Liver (tissue), 3 donors: ENCODE measurements around the gene PRKACA.

Experiments used
- CTCF ChIP-seq: fragments of 150-350 bp; IDR thresholded peaks from 2 replicates; pipeline ENCODE4 v1.5.1; 2017; ENCODE audit warnings: improper control_type of control experiment, low read depth, low read length; ENCODE audit not compliant: missing input control
- EGR1 ChIP-seq, 2 donors: IDR thresholded peaks; 2 replicates each; pipeline ENCODE4 v1.6.1; 2016 to 2018; ENCODE audit warnings: antibody characterized with exemption in 2 of 2, low read depth in 2 of 2
- HNF4A ChIP-seq, 2 donors: conservative IDR thresholded peaks; 2 replicates each; pipeline ENCODE4 v1.6.1; 2016; ENCODE audit warnings: antibody characterized with exemption in 2 of 2, mild to moderate bottlenecking in 2 of 2
- MAX ChIP-seq: IDR thresholded peaks from 2 replicates; pipeline ENCODE4 v1.6.1; 2016; ENCODE audit warnings: antibody characterized with exemption
- REST ChIP-seq: IDR thresholded peaks from 2 replicates; pipeline ENCODE4 v1.6.1; 2016; ENCODE audit warnings: antibody characterized with exemption, mild to moderate bottlenecking
- RXRA ChIP-seq, 2 donors: IDR thresholded peaks; 2 replicates each; pipeline ENCODE4 v1.6.1; 2017 to 2018; ENCODE audit warnings: antibody characterized with exemption in 2 of 2, mild to moderate bottlenecking in 1 of 2
- SP1 ChIP-seq: IDR thresholded peaks from 2 replicates; pipeline ENCODE4 v1.6.1; 2018; ENCODE audit warnings: antibody characterized with exemption, mild to moderate bottlenecking
- TAF1 ChIP-seq: conservative IDR thresholded peaks from 2 replicates; pipeline ENCODE4 v1.6.1; 2016; ENCODE audit warnings: antibody characterized with exemption, mild to moderate bottlenecking
- YY1 ChIP-seq: IDR thresholded peaks from 2 replicates; pipeline ENCODE4 v1.6.1; 2016; ENCODE audit warnings: antibody characterized with exemption, mild to moderate bottlenecking
- donor health status: healthy.
- donor health status: healthy.

GRCh38 chr19:14058182-14059092 lies 59.1 kb downstream of the PRKACA start:
- no peak for TF ChIP-seq CTCF
- TF ChIP-seq SP1: no peak
- no peak for TF ChIP-seq MAX
- no peak for TF ChIP-seq EGR1 (IDR thresholded peaks at IDR 0.05; ENCODE audit: low read depth in 2 of 2)
- TF ChIP-seq RXRA (IDR thresholded peaks at IDR 0.05): no peak
- TF ChIP-seq TAF1: no peak
- TF ChIP-seq HNF4A (conservative IDR thresholded peaks at IDR 0.05): no peak
- no peak for TF ChIP-seq REST
- no peak for TF ChIP-seq YY1
